ENCODE results near the gene PCDH9. TPM values are rescaled to one million over a fixed set of nuclear protein-coding genes. Genes with fewer than 3 reads are reported as not detected.

PCDH9 gene
- total RNA-seq, 1 donor from 2014 or later: 3.7 TPM

GRCh38 chr13:66618702-66619101 lies 611.4 kb downstream of the PCDH9 start:
- no peaks in the 10 kb centered on the region for H3K4me1 ChIP-seq
- intact Hi-C loops (cut with DNase I): no loop called here
- TF ChIP-seq CTCF (IDR thresholded peaks at IDR 0.05): no peak
- TF ChIP-seq POLR2AphosphoS5 (IDR thresholded peaks at IDR 0.05; ENCODE audit: insufficient read depth in 1 of 2, low read depth in 1 of 2): no peak
- no peak for TF ChIP-seq POLR2A (IDR thresholded peaks at IDR 0.05)
- DNase-seq (ENCODE audit: extremely low spot score in 2 of 2): no peak
- no peaks in the 10 kb centered on the region for H3K27me3 ChIP-seq
- no peaks in the 10 kb centered on the region for H3K36me3 ChIP-seq
- H3K27ac ChIP-seq: no peak overlapping the region
- no peaks in the 10 kb centered on the region for H3K9me3 ChIP-seq
- no peak overlapping the region for H3K4me3 ChIP-seq

GRCh38 chr13:66617786-66618185 lies 612.4 kb downstream of the PCDH9 start:
- no peaks in the 10 kb centered on the region for H3K27me3 ChIP-seq
- no peak overlapping the region for H3K4me3 ChIP-seq
- DNase-seq (ENCODE audit: extremely low spot score in 2 of 2): no peak
- no peaks in the 10 kb centered on the region for H3K4me1 ChIP-seq
- intact Hi-C loops (cut with DNase I): no loop called here
- TF ChIP-seq POLR2AphosphoS5 (IDR thresholded peaks at IDR 0.05; ENCODE audit: insufficient read depth in 1 of 2, low read depth in 1 of 2) (no peak), CTCF (IDR thresholded peaks at IDR 0.05) (no peak), POLR2A (IDR thresholded peaks at IDR 0.05) (no peak)
- H3K9me3 ChIP-seq: no peaks in the 10 kb centered on the region
- H3K27ac ChIP-seq: no peak overlapping the region
- no peaks in the 10 kb centered on the region for H3K36me3 ChIP-seq

GRCh38 chr13:66612983-66613382 lies 617.2 kb downstream of the PCDH9 start:
- DNase-seq (ENCODE audit: extremely low spot score in 2 of 2): no peak
- no peak overlapping the region for H3K4me3 ChIP-seq
- H3K4me1 ChIP-seq: no peaks in the 10 kb centered on the region
- no peaks in the 10 kb centered on the region for H3K9me3 ChIP-seq
- H3K36me3 ChIP-seq: no peaks in the 10 kb centered on the region
- no peak overlapping the region for H3K27ac ChIP-seq
- TF ChIP-seq CTCF (IDR thresholded peaks at IDR 0.05) (no peak), POLR2A (IDR thresholded peaks at IDR 0.05) (no peak), POLR2AphosphoS5 (IDR thresholded peaks at IDR 0.05; ENCODE audit: insufficient read depth in 1 of 2, low read depth in 1 of 2) (no peak)
- H3K27me3 ChIP-seq: no peaks in the 10 kb centered on the region
- intact Hi-C loops (cut with DNase I): no loop called here

GRCh38 chr13:66586489-66586888 lies 643.6 kb downstream of the PCDH9 start:
- intact Hi-C loops (cut with DNase I): no loop called here
- TF ChIP-seq CTCF (IDR thresholded peaks at IDR 0.05) (no peak), POLR2AphosphoS5 (IDR thresholded peaks at IDR 0.05; ENCODE audit: insufficient read depth in 1 of 2, low read depth in 1 of 2) (no peak), POLR2A (IDR thresholded peaks at IDR 0.05) (no peak)
- H3K4me1 ChIP-seq: no peaks in the 10 kb centered on the region
- no peaks in the 10 kb centered on the region for H3K27me3 ChIP-seq
- DNase-seq (ENCODE audit: extremely low spot score in 2 of 2): no peak
- no peak overlapping the region for H3K4me3 ChIP-seq
- H3K9me3 ChIP-seq: no peaks in the 10 kb centered on the region
- H3K27ac ChIP-seq: no peak overlapping the region
- H3K36me3 ChIP-seq: no peaks in the 10 kb centered on the region

GRCh38 chr13:66585669-66586203 lies 644.4 kb downstream of the PCDH9 start:
- no peaks in the 10 kb centered on the region for H3K4me1 ChIP-seq
- no peaks in the 10 kb centered on the region for H3K27me3 ChIP-seq
- no peaks in the 10 kb centered on the region for H3K36me3 ChIP-seq
- no peak overlapping the region for H3K4me3 ChIP-seq
- TF ChIP-seq CTCF (IDR thresholded peaks at IDR 0.05) (no peak), POLR2A (IDR thresholded peaks at IDR 0.05) (no peak), POLR2AphosphoS5 (IDR thresholded peaks at IDR 0.05; ENCODE audit: insufficient read depth in 1 of 2, low read depth in 1 of 2) (no peak)
- DNase-seq (ENCODE audit: extremely low spot score in 2 of 2): no peak
- no peak overlapping the region for H3K27ac ChIP-seq
- H3K9me3 ChIP-seq: no peaks in the 10 kb centered on the region
- intact Hi-C loops (cut with DNase I): no loop called here
